Measurements from ENCODE around the gene IKZF1.

IKZF1 gene

GRCh38 chr7:50349399-50349798 is 44.9 kb downstream of the IKZF1 start:
- Histone ChIP-seq H3K4me3 (ENCODE audit: low read depth, low read length) (no peak overlapping the region), H2AFZ (ENCODE audit: low read length, unreplicated experiment) (no peak overlapping the region), H3K27me3 (ENCODE audit: insufficient read depth, low read length) (peaks cover 63% of the 10 kb centered on the region), H3K4me1 (ENCODE audit: control insufficient read depth, insufficient read depth, low read length, unreplicated experiment) (no peaks in the 10 kb centered on the region), H3K79me2 (ENCODE audit: control insufficient read depth, insufficient read depth, low read length, unreplicated experiment) (no peaks in the 10 kb centered on the region), H3K27ac (ENCODE audit: low read depth, low read length) (no peak overlapping the region), H3K36me3 (ENCODE audit: insufficient read depth, low read length) (no peaks in the 10 kb centered on the region)

- Histone ChIP-seq H3K4me3 (ENCODE audit: low read depth, low read length) (no peak overlapping the region), H3K4me1 (ENCODE audit: control insufficient read depth, insufficient read depth, low read length, unreplicated experiment) (no peaks in the 10 kb centered on the region), H3K36me3 (ENCODE audit: insufficient read depth, low read length) (no peaks in the 10 kb centered on the region), H3K27me3 (ENCODE audit: insufficient read depth, low read length) (peaks cover 59% of the 10 kb centered on the region), H3K27ac (ENCODE audit: low read depth, low read length) (no peak overlapping the region), H3K79me2 (ENCODE audit: control insufficient read depth, insufficient read depth, low read length, unreplicated experiment) (no peaks in the 10 kb centered on the region), H2AFZ (ENCODE audit: low read length, unreplicated experiment) (no peak overlapping the region)
These were observed 45.7 kb downstream of the IKZF1 start for GRCh38 chr7:50349963-50350944.

GRCh38 chr7:50351267-50351666 is 46.8 kb downstream of the IKZF1 start:
- H3K27me3 ChIP-seq (ENCODE audit: insufficient read depth, low read length), result peaks cover 48% of the 10 kb centered on the region
- H2AFZ ChIP-seq (ENCODE audit: low read length, unreplicated experiment), result no peak overlapping the region
- H3K79me2 ChIP-seq (ENCODE audit: control insufficient read depth, insufficient read depth, low read length, unreplicated experiment), result no peaks in the 10 kb centered on the region
- H3K4me1 ChIP-seq (ENCODE audit: control insufficient read depth, insufficient read depth, low read length, unreplicated experiment), result no peaks in the 10 kb centered on the region
- no peak overlapping the region for H3K4me3 ChIP-seq (ENCODE audit: low read depth, low read length)
- H3K36me3 ChIP-seq (ENCODE audit: insufficient read depth, low read length), result no peaks in the 10 kb centered on the region
- no peak overlapping the region for H3K27ac ChIP-seq (ENCODE audit: low read depth, low read length)

GRCh38 chr7:50352282-50352681 is 47.8 kb downstream of the IKZF1 start:
- Histone ChIP-seq H3K79me2 (ENCODE audit: control insufficient read depth, insufficient read depth, low read length, unreplicated experiment) (no peaks in the 10 kb centered on the region), H3K4me3 (ENCODE audit: low read depth, low read length) (no peak overlapping the region), H3K4me1 (ENCODE audit: control insufficient read depth, insufficient read depth, low read length, unreplicated experiment) (no peaks in the 10 kb centered on the region), H3K27me3 (ENCODE audit: insufficient read depth, low read length) (peaks cover 38% of the 10 kb centered on the region; the same call in 1 of the 2 replicates), H3K27ac (ENCODE audit: low read depth, low read length) (no peak overlapping the region), H2AFZ (ENCODE audit: low read length, unreplicated experiment) (no peak overlapping the region), H3K36me3 (ENCODE audit: insufficient read depth, low read length) (no peaks in the 10 kb centered on the region)

GRCh38 chr7:50352751-50353150 is 48.2 kb downstream of the IKZF1 start:
- Histone ChIP-seq H3K27ac (ENCODE audit: low read depth, low read length) (no peak overlapping the region), H3K36me3 (ENCODE audit: insufficient read depth, low read length) (no peaks in the 10 kb centered on the region), H3K4me3 (ENCODE audit: low read depth, low read length) (no peak overlapping the region), H3K27me3 (ENCODE audit: insufficient read depth, low read length) (peaks cover 37% of the 10 kb centered on the region; the same call in 1 of the 2 replicates), H3K4me1 (ENCODE audit: control insufficient read depth, insufficient read depth, low read length, unreplicated experiment) (no peaks in the 10 kb centered on the region), H3K79me2 (ENCODE audit: control insufficient read depth, insufficient read depth, low read length, unreplicated experiment) (no peaks in the 10 kb centered on the region), H2AFZ (ENCODE audit: low read length, unreplicated experiment) (no peak overlapping the region)

GRCh38 chr7:50353201-50353600 is 48.7 kb downstream of the IKZF1 start:
- H3K4me1 ChIP-seq (ENCODE audit: control insufficient read depth, insufficient read depth, low read length, unreplicated experiment), result no peaks in the 10 kb centered on the region
- no peaks in the 10 kb centered on the region for H3K79me2 ChIP-seq (ENCODE audit: control insufficient read depth, insufficient read depth, low read length, unreplicated experiment)
- no peaks in the 10 kb centered on the region for H3K36me3 ChIP-seq (ENCODE audit: insufficient read depth, low read length)
- H3K27me3 ChIP-seq (ENCODE audit: insufficient read depth, low read length), result peaks cover 37% of the 10 kb centered on the region; the same call in 1 of the 2 replicates
- no peak overlapping the region for H3K4me3 ChIP-seq (ENCODE audit: low read depth, low read length)
- no peak overlapping the region for H3K27ac ChIP-seq (ENCODE audit: low read depth, low read length)
- no peak overlapping the region for H2AFZ ChIP-seq (ENCODE audit: low read length, unreplicated experiment)

- Histone ChIP-seq H3K79me2 (ENCODE audit: control insufficient read depth, insufficient read depth, low read length, unreplicated experiment) (no peaks in the 10 kb centered on the region), H3K4me1 (ENCODE audit: control insufficient read depth, insufficient read depth, low read length, unreplicated experiment) (no peaks in the 10 kb centered on the region), H2AFZ (ENCODE audit: low read length, unreplicated experiment) (no peak overlapping the region), H3K4me3 (ENCODE audit: low read depth, low read length) (no peak overlapping the region), H3K27me3 (ENCODE audit: insufficient read depth, low read length) (peaks cover 35% of the 10 kb centered on the region; the same call in 1 of the 2 replicates), H3K27ac (ENCODE audit: low read depth, low read length) (no peak overlapping the region), H3K36me3 (ENCODE audit: insufficient read depth, low read length) (no peaks in the 10 kb centered on the region)
These were observed 49.5 kb downstream of the IKZF1 start for GRCh38 chr7:50353894-50354595.

- Histone ChIP-seq H2AFZ (ENCODE audit: low read length, unreplicated experiment) (no peak overlapping the region), H3K4me3 (ENCODE audit: low read depth, low read length) (no peak overlapping the region), H3K36me3 (ENCODE audit: insufficient read depth, low read length) (no peaks in the 10 kb centered on the region), H3K27me3 (ENCODE audit: insufficient read depth, low read length) (peaks cover 31% of the 10 kb centered on the region; the same call in 1 of the 2 replicates), H3K27ac (ENCODE audit: low read depth, low read length) (no peak overlapping the region), H3K4me1 (ENCODE audit: control insufficient read depth, insufficient read depth, low read length, unreplicated experiment) (no peaks in the 10 kb centered on the region), H3K79me2 (ENCODE audit: control insufficient read depth, insufficient read depth, low read length, unreplicated experiment) (no peaks in the 10 kb centered on the region)
These were observed 51.3 kb downstream of the IKZF1 start for GRCh38 chr7:50355817-50356178.

GRCh38 chr7:50356212-50356944 is 51.9 kb downstream of the IKZF1 start:
- Histone ChIP-seq H3K4me3 (ENCODE audit: low read depth, low read length) (no peak overlapping the region), H3K36me3 (ENCODE audit: insufficient read depth, low read length) (no peaks in the 10 kb centered on the region), H3K79me2 (ENCODE audit: control insufficient read depth, insufficient read depth, low read length, unreplicated experiment) (no peaks in the 10 kb centered on the region), H3K27me3 (ENCODE audit: insufficient read depth, low read length) (peaks cover 34% of the 10 kb centered on the region; the same call in 1 of the 2 replicates), H3K4me1 (ENCODE audit: control insufficient read depth, insufficient read depth, low read length, unreplicated experiment) (no peaks in the 10 kb centered on the region), H2AFZ (ENCODE audit: low read length, unreplicated experiment) (no peak overlapping the region), H3K27ac (ENCODE audit: low read depth, low read length) (no peak overlapping the region)

GRCh38 chr7:50356945-50357268 is 52.4 kb downstream of the IKZF1 start:
- Histone ChIP-seq H3K27ac (ENCODE audit: low read depth, low read length) (no peak overlapping the region), H2AFZ (ENCODE audit: low read length, unreplicated experiment) (no peak overlapping the region), H3K27me3 (ENCODE audit: insufficient read depth, low read length) (peaks cover 29% of the 10 kb centered on the region; the same call in 1 of the 2 replicates), H3K4me3 (ENCODE audit: low read depth, low read length) (no peak overlapping the region), H3K36me3 (ENCODE audit: insufficient read depth, low read length) (no peaks in the 10 kb centered on the region), H3K4me1 (ENCODE audit: control insufficient read depth, insufficient read depth, low read length, unreplicated experiment) (no peaks in the 10 kb centered on the region), H3K79me2 (ENCODE audit: control insufficient read depth, insufficient read depth, low read length, unreplicated experiment) (no peaks in the 10 kb centered on the region)
